Type B pancreatic cell (in vitro differentiated cells): ENCODE data around the gene PCDHGA6. TPM values are rescaled to one million over a fixed set of nuclear protein-coding genes. Genes with fewer than 3 reads are reported as not detected.
A peak's percentile ranks its signal among the peaks of the same experiment; 100 is the strongest.
"Not testable (repeated sequence)": the region's sequence is repeated elsewhere in the genome, so short reads cannot be mapped to it uniquely, and the experiment has no call there.

ENCODE experiments used
- DNase-seq: peaks from one replicate; pipeline ENCODE4 v3.0.0; 2021; ENCODE audit warnings: mixed read lengths; ENCODE audit not compliant: unreplicated experiment; ENCODE audit errors: extremely low spot score
- H3K27ac Mint-ChIP-seq: 2 replicates; pipeline ENCODE4 v1.8.0; 2021; ENCODE audit warnings: mild to moderate bottlenecking, mixed read lengths
- H3K27me3 Mint-ChIP-seq: 2 replicates; pipeline ENCODE4 v1.8.0; 2021; ENCODE audit warnings: mixed read lengths
- H3K36me3 Mint-ChIP-seq: 2 replicates; pipeline ENCODE4 v1.8.0; 2021; ENCODE audit warnings: mixed read lengths
- H3K4me1 Mint-ChIP-seq: one replicate; pipeline ENCODE4 v1.8.0; 2021; ENCODE audit warnings: mixed read lengths; ENCODE audit not compliant: unreplicated experiment
- H3K4me3 Mint-ChIP-seq: 2 replicates; pipeline ENCODE4 v1.8.0; 2021; ENCODE audit warnings: mild to moderate bottlenecking, mixed read lengths
- H3K9me3 Mint-ChIP-seq: 2 replicates; pipeline ENCODE4 v1.8.0; 2021; ENCODE audit warnings: mixed read lengths
- CTCF ChIP-seq: fragments of 200-600 bp; sonication (generic); conservative IDR thresholded peaks from 2 replicates; pipeline ENCODE4 v1.5.0; 2021; ENCODE audit warnings: antibody characterized with exemption, mild to moderate bottlenecking
- long read RNA-seq: library from polyadenylated mRNA; unstranded; transcript quantifications from one replicate; pipeline ENCODE4 v2.0.0, GENCODE V29; 2020
- total RNA-seq: library from RNA; stranded (reverse); gene quantifications from 2 replicates; pipeline ENCODE4 v1.2.1, GENCODE V29; 2021; ENCODE audit warnings: low replicate concordance

The PCDHGA6 gene
- 0.41 and 0.86 TPM in 2 replicates for total RNA-seq
- long read RNA-seq: 0 reads

- Mint-ChIP-seq H3K4me3 (no peak within 1 kb of the TSS), H3K9me3 (peaks cover 4% of the 10 kb centered on the region), H3K27me3 (no peaks in the 10 kb centered on the region), H3K4me1 (no peaks in the 10 kb centered on the region), H3K27ac (no peak within 1 kb of the TSS), H3K36me3 (peaks cover 3% of the 10 kb centered on the region)
- TF ChIP-seq CTCF: no peak
- no peak for DNase-seq
These were observed at the start of gene PCDHGA6 for GRCh38 chr5:141373673-141374317. TSS of gene PCDHGA6 (plus strand) at chr5:141373891. CDS start at chr5:141374084, 193 bp downstream.

GRCh38 chr5:141326088-141326854 is 47.4 kb upstream of the PCDHGA6 start:
- peak overlapping the region; percentile 77 for H3K27ac Mint-ChIP-seq
- no peak for DNase-seq

GRCh38 chr5:141328231-141328630 is 45.5 kb upstream of the PCDHGA6 start:
- peaks cover 10% of the 10 kb centered on the region for H3K9me3 Mint-ChIP-seq
- H3K4me3 Mint-ChIP-seq: no peak overlapping the region
- no peak for DNase-seq
- H3K4me1 Mint-ChIP-seq: no peaks in the 10 kb centered on the region
- H3K27me3 Mint-ChIP-seq: no peaks in the 10 kb centered on the region
- no peak overlapping the region for H3K27ac Mint-ChIP-seq
- H3K36me3 Mint-ChIP-seq: peaks cover 5% of the 10 kb centered on the region
- no peak for TF ChIP-seq CTCF

More at GRCh38 chr5:141326088-141326854, 47.4 kb upstream of the PCDHGA6 start:
- TF ChIP-seq CTCF: peak; percentile 63
- peak overlapping the region; percentile 87 for H3K4me3 Mint-ChIP-seq
- peaks cover 5% of the 10 kb centered on the region for H3K36me3 Mint-ChIP-seq
- H3K27me3 Mint-ChIP-seq: no peaks in the 10 kb centered on the region
- H3K4me1 Mint-ChIP-seq: no peaks in the 10 kb centered on the region
- H3K9me3 Mint-ChIP-seq: peaks cover 14% of the 10 kb centered on the region

GRCh38 chr5:141330299-141331080 is 43.2 kb upstream of the PCDHGA6 start, which contains the start of gene PCDHGA1:
TSS of gene PCDHGA1 (plus strand) at chr5:141330514.
- peaks cover 10% of the 10 kb centered on the region for H3K9me3 Mint-ChIP-seq
- H3K27me3 Mint-ChIP-seq: no peaks in the 10 kb centered on the region
- H3K36me3 Mint-ChIP-seq: peaks cover 5% of the 10 kb centered on the region
- H3K27ac Mint-ChIP-seq: no peak within 1 kb of the TSS
- no peaks in the 10 kb centered on the region for H3K4me1 Mint-ChIP-seq
- TF ChIP-seq CTCF: peak; percentile 39
- no peak for DNase-seq
- H3K4me3 Mint-ChIP-seq: no peak within 1 kb of the TSS

GRCh38 chr5:141332571-141332970 is 41.1 kb upstream of the PCDHGA6 start:
- not testable (repeated sequence) for H3K27me3 Mint-ChIP-seq, H3K27ac Mint-ChIP-seq, H3K4me3 Mint-ChIP-seq, H3K36me3 Mint-ChIP-seq, H3K4me1 Mint-ChIP-seq, H3K9me3 Mint-ChIP-seq, DNase-seq
